Measurements from ENCODE around the gene SRSF5.

The SRSF5 gene

GRCh38 chr14:69771136-69771535 lies 4.2 kb downstream of the SRSF5 start:
- no peak for DNase-seq

- no peak for DNase-seq
Measured at GRCh38 chr14:69772082-69773017, 5.4 kb downstream of the SRSF5 start.

GRCh38 chr14:69773571-69774276 lies 6.8 kb downstream of the SRSF5 start:
- no peak for DNase-seq

GRCh38 chr14:69775012-69775411 lies 8.1 kb downstream of the SRSF5 start:
- DNase-seq, result no peak

- no peak for DNase-seq
Measured at GRCh38 chr14:69776875-69777453, 10.0 kb downstream of the SRSF5 start.

GRCh38 chr14:69779088-69779487 lies 12.1 kb downstream of the SRSF5 start:
- DNase-seq, result no peak

- no peak for DNase-seq
Measured at GRCh38 chr14:69780092-69780491, 13.2 kb downstream of the SRSF5 start.

GRCh38 chr14:69780952-69781351 lies 14.0 kb downstream of the SRSF5 start:
- no peak for DNase-seq

GRCh38 chr14:69784942-69785341 lies 18.0 kb downstream of the SRSF5 start:
- no peak for DNase-seq

GRCh38 chr14:69786603-69787002 lies 19.7 kb downstream of the SRSF5 start:
- no peak for DNase-seq

- DNase-seq, result no peak
Measured at GRCh38 chr14:69789118-69789640, 22.2 kb downstream of the SRSF5 start.

- DNase-seq, result no peak
Measured at GRCh38 chr14:69792887-69793421, 26.0 kb downstream of the SRSF5 start.

GRCh38 chr14:69794791-69795190 lies 27.8 kb downstream of the SRSF5 start:
- no peak for DNase-seq

GRCh38 chr14:69795691-69796090 lies 28.7 kb downstream of the SRSF5 start:
- DNase-seq, result no peak

GRCh38 chr14:69796797-69797500 lies 30.0 kb downstream of the SRSF5 start, which contains the start of gene SLC10A1:
Gene SLC10A1, minus strand, starts transcription at chr14:69797241. Its CDS starts 86 bp downstream, at chr14:69797155.
- DNase-seq, result no peak

- no peak for DNase-seq
Measured at GRCh38 chr14:69797573-69798338, 30.8 kb downstream of the SRSF5 start.

GRCh38 chr14:69798339-69798735 lies 31.4 kb downstream of the SRSF5 start:
- no peak for DNase-seq

GRCh38 chr14:69803753-69804152 lies 36.8 kb downstream of the SRSF5 start:
- DNase-seq, result no peak

GRCh38 chr14:69804902-69805301 lies 38.0 kb downstream of the SRSF5 start:
- DNase-seq, result no peak

GRCh38 chr14:69807192-69807591 lies 40.2 kb downstream of the SRSF5 start:
- no peak for DNase-seq
